Forelimb muscle (tissue), 1 donor: ENCODE results near the gene PLPPR2. TPM values are rescaled to one million over a fixed set of nuclear protein-coding genes. Genes with fewer than 3 reads are reported as not detected.
"Not testable (repeated sequence)": the region's sequence is repeated elsewhere in the genome, so short reads cannot be mapped to it uniquely, and the experiment has no call there.

Experiments
- DNase-seq: peaks from one replicate; pipeline ENCODE4 v3.0.0-alpha.2; 2013; ENCODE audit warnings: low read depth
- polyA plus RNA-seq: library from polyadenylated mRNA; unstranded; fragments of 120-200 nt; gene quantifications from one replicate; pipeline ENCODE4 v1.2.1, GENCODE V29; 2013; ENCODE audit not compliant: insufficient read length

The PLPPR2 gene
- polyA plus RNA-seq, 1 donor = 11.3 TPM

GRCh38 chr19:11370744-11371143 is 15.5 kb downstream of the PLPPR2 start:
- DNase-seq = no peak

DNA sequence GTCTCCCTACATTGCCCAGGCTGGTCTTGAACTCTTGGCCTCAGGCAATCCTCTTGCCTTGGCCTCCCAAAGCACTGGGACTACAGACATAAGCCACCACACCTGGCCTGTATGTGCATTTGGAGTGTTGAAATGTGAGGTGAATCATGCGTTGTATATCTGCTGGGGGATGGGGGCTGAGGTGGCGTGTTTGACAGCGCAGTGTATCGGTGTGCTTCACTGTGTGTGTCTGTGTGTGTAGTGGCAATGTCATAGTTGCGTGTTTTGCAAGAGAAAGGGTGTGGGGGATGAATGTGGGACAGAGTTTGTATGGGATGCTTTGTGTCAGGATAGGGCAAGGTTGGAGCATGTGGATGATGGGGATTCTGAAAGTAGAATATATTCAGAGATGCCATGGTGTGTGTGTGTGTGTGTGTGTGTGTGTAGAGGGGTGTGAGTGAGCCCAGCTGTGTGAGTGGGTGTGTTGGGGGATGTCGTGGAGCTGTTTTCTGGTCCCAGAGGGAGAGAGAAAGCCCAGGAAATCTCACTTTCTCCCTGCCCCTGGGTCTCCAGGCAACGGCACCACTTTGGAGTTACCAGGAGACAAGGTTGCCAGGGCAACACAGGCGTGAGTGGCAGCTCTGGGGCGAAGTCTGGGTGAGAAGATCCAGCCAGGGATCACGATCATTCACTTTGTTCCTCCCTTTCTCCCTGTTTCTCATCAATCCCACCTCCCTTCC is 18.1 kb downstream of the PLPPR2 start:
- DNase-seq = no peak

DNA sequence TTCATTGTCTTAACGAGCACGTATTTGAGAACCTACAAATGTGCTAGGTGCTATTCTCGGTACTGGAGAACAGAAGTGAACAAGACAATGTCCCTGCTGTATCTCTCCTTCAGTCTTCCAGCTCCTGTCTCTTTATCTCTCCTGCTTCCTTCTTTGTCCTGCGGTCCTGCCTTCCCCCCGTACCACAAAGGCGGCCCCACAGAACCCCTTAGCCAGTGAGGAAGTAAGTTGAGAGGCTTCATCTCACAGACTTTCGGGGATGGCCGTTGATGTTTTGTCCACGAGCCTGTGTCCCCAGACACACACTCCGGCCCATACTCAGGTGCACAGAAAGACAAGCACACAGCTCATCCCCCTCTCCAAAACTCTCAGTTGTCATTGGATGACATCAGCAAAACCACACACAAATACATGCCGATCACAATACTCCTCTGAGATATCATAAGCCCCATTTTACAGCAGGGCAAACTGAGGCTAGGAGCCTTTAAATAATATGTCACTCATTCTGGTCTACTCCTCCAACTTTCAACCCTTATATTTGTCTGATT is 18.7 kb downstream of the PLPPR2 start:
- no peak for DNase-seq

DNA sequence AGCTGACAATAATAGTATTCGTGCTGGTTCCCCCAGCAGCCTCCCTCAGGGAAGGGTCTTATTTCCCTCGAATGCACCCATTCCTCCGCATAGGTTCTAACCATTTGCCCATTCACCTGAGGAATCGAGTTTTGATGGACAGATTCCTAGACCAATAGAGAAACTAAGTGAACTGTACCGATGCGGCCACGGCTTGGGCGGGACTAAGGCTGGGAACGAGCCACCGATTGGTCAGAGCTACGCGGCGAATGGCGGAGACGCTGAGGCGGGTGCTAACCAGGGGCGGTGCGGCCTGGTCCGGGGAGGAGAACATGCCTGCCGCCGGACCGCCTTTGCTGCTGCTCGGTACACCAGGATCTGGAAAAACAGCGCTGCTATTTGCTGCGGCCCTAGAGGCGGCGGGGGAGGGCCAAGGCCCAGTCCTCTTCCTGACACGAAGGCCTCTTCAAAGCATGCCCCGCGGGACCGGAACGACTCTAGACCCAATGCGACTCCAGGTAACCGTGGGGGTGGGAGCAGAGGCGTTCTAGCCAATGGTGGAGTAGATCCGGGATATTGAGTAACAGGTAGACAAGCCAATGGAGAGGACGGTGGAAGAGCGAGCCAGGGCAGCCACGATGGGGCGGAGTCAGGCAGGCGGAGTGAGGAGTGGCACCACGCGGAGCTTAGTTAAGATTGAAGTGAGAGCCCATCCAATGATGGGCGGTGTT is 19.4 kb downstream of the PLPPR2 start, which contains the start of gene SWSAP1:
SWSAP1 (plus strand) TSS at position 234 of the 710 bp plus-strand sequence; CDS start at position 249, 15 bp downstream.
- DNase-seq = peak; percentile 98

- no peak for DNase-seq
Measured at GRCh38 chr19:11375143-11375948, 20.1 kb downstream of the PLPPR2 start.

DNA sequence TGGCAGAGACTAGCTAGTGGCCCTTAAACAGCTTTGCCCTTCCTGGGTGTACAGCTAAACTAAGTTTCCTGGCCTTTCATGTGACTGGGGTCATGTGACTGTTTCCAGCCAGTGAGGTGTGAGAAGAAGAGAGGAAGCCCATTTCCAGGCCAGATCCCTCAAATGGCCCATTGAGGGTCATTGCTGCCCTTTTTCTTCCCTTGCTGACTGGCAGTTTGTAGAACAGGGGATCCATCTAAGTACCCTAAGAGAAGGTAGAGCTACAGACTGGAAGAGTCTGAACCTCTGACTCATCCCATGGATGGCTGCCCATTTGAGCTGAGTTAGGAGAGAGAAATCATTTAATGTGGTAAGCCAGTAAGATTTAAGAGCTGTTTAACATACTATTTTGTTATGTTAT is 22.0 kb downstream of the PLPPR2 start:
- DNase-seq = no peak

- DNase-seq = no peak
Measured at GRCh38 chr19:11377756-11378155, 22.5 kb downstream of the PLPPR2 start.

GRCh38 chr19:11378319-11379189 is 23.3 kb downstream of the PLPPR2 start:
- no peak for DNase-seq

DNA sequence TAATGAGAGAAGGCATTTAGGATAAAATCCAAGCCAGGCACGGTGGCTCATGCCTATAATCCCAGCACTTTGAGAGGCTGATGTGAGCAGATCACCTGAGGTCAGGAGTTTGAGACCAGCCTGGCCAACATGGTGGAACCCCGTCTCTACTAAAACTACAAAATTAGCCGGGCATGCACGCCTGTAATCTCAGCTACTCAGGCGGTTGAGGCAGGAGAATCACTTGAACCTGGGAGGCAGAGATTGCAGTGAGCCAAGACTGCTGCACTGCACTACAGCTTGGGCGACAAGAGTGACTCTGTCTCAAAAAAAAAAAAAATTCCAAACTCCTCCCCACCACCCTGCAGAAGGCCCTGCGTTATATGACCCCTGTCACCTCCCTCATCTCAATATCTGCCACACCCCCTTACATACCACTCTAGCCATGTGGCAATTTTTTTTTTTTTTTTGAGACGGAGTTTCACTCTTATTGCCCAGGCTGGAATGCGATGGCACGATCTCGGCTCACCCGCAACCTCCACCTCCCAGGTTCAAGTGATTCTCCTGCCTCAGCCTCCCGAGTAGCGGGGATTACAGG is 24.1 kb downstream of the PLPPR2 start:
- not testable (repeated sequence) for DNase-seq

DNA sequence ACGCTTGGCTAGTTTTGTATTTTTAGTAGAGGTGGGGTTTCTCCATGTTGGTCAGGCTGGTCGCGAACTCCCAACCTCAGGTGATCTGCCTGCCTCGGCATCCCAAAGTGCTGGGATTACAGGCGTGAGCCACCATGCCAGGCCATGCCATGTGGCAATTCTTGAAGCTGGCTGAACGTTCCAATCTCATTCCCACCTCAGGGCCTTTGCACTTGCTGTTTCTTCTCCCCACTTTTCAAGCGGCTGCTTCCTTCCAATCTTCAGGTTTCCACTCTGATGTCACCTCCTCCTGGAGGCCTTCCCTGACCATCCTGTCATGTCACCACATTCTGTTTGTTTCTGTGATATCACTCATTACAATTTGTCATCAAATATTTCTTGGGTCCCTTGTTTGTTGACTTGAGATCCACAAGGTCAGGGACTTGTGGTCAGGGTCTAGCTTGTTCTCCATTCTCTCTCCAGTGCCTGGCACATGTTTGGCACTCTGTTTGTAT is 24.7 kb downstream of the PLPPR2 start:
- DNase-seq = no peak

DNA sequence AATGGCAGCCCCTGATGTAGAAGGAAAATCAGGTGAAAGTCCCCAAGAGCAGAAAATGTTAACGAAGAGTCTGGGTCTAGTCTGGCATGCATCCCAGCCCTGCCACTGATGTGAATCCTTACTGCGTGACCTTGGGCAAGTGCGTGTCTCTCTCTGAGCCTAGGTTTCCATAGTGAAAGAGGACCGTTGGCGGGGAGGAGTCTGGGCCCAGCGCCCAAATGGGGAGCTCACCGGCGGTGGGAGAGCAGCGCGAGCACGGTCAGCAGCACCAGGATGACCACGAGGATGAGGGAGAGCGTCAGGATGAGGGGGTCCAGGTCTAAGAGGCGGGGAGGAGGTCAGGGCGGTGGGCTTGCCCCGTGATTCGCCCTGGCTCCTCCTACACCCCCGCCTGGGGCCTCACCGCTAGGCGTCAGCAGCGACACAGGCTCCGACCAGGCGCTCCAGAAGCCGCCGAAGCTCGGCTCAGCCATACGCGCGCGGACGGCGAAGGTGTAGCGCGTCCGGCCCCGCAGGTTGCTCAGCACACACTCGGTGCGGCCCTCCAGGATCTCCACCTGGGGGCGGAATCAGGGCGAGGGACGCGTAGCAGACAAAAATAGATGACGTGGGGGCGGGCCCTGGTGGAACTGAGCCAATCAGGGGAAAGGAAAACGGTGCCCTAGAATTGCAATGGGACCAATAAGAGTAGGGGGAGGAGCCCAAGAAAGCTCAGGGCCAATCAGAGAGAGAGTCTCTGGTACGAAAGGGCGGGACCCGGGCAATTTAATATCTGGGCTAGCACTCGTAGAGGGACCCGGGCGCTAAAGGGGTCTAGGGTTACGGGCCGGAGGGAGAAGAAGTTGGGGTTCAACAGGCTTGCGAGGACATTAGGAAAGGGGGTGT is 25.7 kb downstream of the PLPPR2 start:
- DNase-seq = peak; percentile 87

GRCh38 chr19:11382898-11383705 is 27.9 kb downstream of the PLPPR2 start:
- no peak for DNase-seq

DNA sequence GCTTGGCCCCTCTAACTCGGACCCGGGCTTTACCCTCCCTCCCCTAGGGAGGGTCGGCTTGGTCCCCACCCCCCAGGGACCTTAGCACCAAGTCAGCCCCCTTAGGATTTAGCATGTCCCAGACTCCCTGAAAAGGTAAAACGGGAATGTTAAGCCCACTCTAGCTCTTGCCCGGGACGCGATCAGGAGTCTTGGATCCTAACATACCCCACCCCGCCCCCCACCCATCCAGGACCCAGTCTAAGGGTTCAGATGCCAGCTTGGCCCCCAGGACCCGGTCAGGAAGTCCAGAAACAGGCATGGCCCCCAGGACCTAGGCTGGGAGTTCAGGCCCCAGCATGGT is 28.4 kb downstream of the PLPPR2 start:
- no peak for DNase-seq

DNA sequence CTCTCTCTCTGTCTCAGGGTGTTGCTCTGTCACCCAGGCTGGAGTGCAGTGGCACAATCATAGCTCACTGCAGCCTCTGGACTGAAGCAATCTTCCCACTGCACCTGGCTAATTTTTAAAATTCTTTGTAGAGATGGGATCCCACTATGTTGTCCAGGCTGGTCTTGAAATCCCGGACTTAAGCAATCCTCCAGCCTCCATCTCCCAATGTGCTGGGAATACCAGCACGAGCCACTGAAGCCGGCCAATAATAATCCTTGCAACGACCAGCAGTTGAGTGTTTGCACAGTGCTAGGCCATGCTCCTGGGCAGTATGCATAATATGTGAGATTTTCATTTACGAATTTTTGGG is 29.5 kb downstream of the PLPPR2 start:
- DNase-seq = no peak

- no peak for DNase-seq
Measured at GRCh38 chr19:11387162-11388034, 32.2 kb downstream of the PLPPR2 start.

GRCh38 chr19:11390359-11390758 is 35.1 kb downstream of the PLPPR2 start:
- no peak for DNase-seq

DNA sequence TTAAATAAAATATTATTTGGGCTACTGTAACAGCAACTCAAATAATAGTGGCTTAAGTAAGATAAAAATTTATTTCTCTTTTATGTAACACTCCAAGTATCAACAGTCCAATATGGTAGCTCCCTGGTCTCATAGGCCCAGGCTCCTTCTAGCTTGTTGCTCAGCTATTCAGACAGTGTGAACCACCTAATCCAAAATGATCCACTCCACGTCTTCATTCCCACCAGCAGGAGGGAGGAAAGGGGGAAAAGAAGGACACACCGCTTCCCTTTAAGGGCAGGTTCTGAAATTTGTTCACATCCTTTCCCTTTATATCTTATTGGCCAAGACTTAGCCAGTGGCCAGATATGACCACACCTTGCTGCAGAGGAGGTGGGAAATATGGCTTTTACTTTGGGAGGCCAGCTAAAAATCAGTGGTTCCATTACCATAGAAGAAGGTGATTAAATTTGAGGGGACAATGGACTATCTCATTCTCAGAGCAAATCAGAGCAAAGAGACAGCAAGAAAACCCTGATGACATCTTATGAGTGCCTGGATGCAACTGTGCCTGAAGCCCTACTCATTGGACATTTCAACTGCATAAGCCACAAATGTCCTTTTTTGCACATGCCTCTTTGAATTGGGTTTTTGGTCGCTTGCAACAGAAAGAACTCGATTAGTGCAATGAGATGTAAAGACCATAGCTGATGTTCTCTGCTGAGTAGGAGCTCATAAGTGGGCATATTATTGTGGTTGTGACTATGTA is 35.9 kb downstream of the PLPPR2 start:
- no peak for DNase-seq
